Muscle layer of duodenum (tissue), 2 donors: ENCODE measurements around the gene GALNT8.

Source experiments
- H3K27ac ChIP-seq: one replicate; pipeline ENCODE4 v1.7.0; 2013; ENCODE audit warnings: mild to moderate bottlenecking, low read length
- H3K27me3 ChIP-seq: one replicate; pipeline ENCODE4 v1.7.0; 2013; ENCODE audit warnings: low read depth, mild to moderate bottlenecking, control low read depth, low read length
- H3K36me3 ChIP-seq, 2 donors: one replicate each; pipeline ENCODE4 v1.7.0; 2013; ENCODE audit warnings: low read length in 2 of 2, control low read depth in 1 of 2, mild to moderate bottlenecking in 1 of 2; ENCODE audit not compliant: insufficient read depth in 2 of 2, control insufficient read depth in 1 of 2
- H3K4me1 ChIP-seq, 2 donors: one replicate each; pipeline ENCODE4 v1.7.0; 2013; ENCODE audit warnings: low read length in 2 of 2, mild to moderate bottlenecking in 2 of 2, control low read depth in 1 of 2, moderate library complexity in 1 of 2; ENCODE audit not compliant: insufficient read depth in 2 of 2, control insufficient read depth in 1 of 2
- H3K4me3 ChIP-seq, 2 donors: one replicate each; pipeline ENCODE4 v1.7.0; 2013; ENCODE audit warnings: low read length in 2 of 2, low read depth in 1 of 2, mild to moderate bottlenecking in 1 of 2
- H3K9me3 ChIP-seq, 2 donors: one replicate each; pipeline ENCODE4 v1.7.0; 2013; ENCODE audit warnings: low read length in 2 of 2, control low read depth in 1 of 2, mild to moderate bottlenecking in 1 of 2; ENCODE audit not compliant: control insufficient read depth in 1 of 2
- donor health status: healthy.

The GALNT8 gene

DNA sequence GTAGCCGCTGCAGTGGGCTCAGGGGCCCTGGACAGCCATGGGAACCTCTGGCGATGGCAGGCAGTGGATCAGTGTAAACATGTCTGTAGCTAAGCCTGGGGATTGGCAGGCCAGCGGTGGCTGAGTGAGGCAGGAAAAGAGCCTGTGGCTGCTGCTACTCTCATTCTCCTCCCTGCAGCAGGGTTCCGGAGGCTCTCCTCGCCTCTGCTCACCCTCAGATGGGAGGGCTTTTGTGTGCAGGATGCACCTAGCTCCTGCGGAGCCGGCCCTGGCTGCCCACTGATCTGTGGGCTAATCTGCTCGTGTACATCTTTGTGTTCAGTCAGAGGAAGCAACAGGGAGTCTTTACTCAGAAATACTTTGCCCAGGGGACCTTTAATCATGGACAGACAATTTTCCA, 59.5 kb downstream of the GALNT8 start:
- H3K27me3 ChIP-seq = no peaks in the 10 kb centered on the region
- H3K9me3 ChIP-seq = peaks cover 3 to 5% of the 10 kb centered on the region in 2 donors
- no peaks in the 10 kb centered on the region for H3K36me3 ChIP-seq
- no peaks in the 10 kb centered on the region for H3K4me1 ChIP-seq
- H3K4me3 ChIP-seq = no peak overlapping the region
- H3K27ac ChIP-seq = no peak overlapping the region

GRCh38 chr12:4780641-4781611, 60.7 kb downstream of the GALNT8 start:
- no peaks in the 10 kb centered on the region for H3K36me3 ChIP-seq
- H3K27me3 ChIP-seq = no peaks in the 10 kb centered on the region
- peaks cover 3 to 5% of the 10 kb centered on the region in 2 donors for H3K9me3 ChIP-seq
- no peak overlapping the region for H3K4me3 ChIP-seq
- H3K4me1 ChIP-seq = no peaks in the 10 kb centered on the region
- no peak overlapping the region for H3K27ac ChIP-seq

DNA sequence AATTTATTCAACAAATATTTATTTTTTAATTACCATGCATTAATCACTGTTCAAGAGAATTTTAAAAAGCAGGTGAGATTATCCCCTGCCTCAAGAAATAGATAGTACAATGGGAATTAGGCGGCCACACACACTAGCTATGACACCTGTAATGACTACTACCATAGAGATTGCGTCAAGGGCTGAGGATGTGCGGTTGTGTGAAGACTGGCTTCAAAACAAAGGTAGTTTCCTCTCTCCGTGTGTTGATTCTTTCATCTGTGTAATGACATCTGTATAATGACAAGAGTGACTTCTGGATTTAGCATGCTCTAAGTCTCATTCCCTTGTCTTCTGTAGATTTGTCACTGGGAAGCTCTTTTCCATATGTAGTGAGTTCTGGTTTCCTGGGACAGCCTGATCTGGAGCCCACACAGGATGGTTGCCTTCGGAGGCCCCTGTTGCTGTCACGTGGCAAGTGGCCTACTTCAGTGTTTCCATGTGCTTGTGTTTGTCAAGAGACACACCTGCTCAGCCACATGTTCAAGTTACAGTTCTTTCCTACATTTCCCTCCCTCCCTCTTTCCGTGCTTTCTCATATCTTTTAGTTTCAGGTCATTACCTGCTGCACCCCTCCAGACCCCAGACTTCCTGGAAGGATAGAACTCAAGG, 64.3 kb downstream of the GALNT8 start:
- Histone ChIP-seq H3K4me3 (no peak overlapping the region), H3K36me3 (no peaks in the 10 kb centered on the region), H3K27me3 (no peaks in the 10 kb centered on the region), H3K9me3 (peaks cover 3 to 5% of the 10 kb centered on the region in 2 donors), H3K27ac (no peak overlapping the region), H3K4me1 (no peaks in the 10 kb centered on the region)

- no peaks in the 10 kb centered on the region for H3K4me1 ChIP-seq
- H3K4me3 ChIP-seq = no peak overlapping the region
- no peaks in the 10 kb centered on the region for H3K36me3 ChIP-seq
- peaks cover 3 to 9% of the 10 kb centered on the region in 2 donors for H3K9me3 ChIP-seq
- no peaks in the 10 kb centered on the region for H3K27me3 ChIP-seq
- H3K27ac ChIP-seq = no peak overlapping the region
Observed at GRCh38 chr12:4786795-4787194, 66.6 kb downstream of the GALNT8 start.

GRCh38 chr12:4787965-4788364, 67.8 kb downstream of the GALNT8 start:
- H3K27me3 ChIP-seq = no peaks in the 10 kb centered on the region
- H3K9me3 ChIP-seq = peaks cover 3 to 10% of the 10 kb centered on the region in 2 donors
- H3K4me1 ChIP-seq = no peaks in the 10 kb centered on the region

GRCh38 chr12:4789776-4790175, 69.6 kb downstream of the GALNT8 start:
- Histone ChIP-seq H3K27me3 (no peaks in the 10 kb centered on the region), H3K27ac (no peak overlapping the region), H3K4me1 (no peaks in the 10 kb centered on the region), H3K9me3 (peaks cover 0 to 5% of the 10 kb centered on the region in 2 donors), H3K36me3 (no peaks in the 10 kb centered on the region), H3K4me3 (no peak overlapping the region)

More at GRCh38 chr12:4787965-4788364, 67.8 kb downstream of the GALNT8 start:
- Histone ChIP-seq H3K27ac (no peak overlapping the region), H3K4me3 (no peak overlapping the region), H3K36me3 (no peaks in the 10 kb centered on the region)

DNA sequence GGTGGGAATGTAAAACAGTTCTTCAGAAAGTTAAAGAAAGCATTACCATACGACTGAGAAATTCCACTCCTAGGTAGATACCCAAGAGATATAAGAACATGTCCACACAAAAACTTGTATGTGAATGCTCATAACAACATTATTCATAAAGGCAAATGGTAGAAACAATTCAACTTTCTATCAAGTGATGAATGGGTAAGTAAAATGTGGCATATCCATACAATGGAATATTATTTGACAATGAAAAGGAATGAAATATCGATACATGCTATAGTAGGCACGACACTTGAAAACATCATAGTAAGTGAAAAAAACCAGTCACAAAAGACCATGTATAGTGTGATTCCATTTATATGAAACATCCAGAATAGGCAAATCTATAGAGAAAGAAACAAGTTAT, 71.3 kb downstream of the GALNT8 start:
- no peak overlapping the region for H3K4me3 ChIP-seq
- peaks cover 0 to 5% of the 10 kb centered on the region in 2 donors for H3K9me3 ChIP-seq
- H3K36me3 ChIP-seq = no peaks in the 10 kb centered on the region
- H3K4me1 ChIP-seq = no peaks in the 10 kb centered on the region
- no peaks in the 10 kb centered on the region for H3K27me3 ChIP-seq
- no peak overlapping the region for H3K27ac ChIP-seq

GRCh38 chr12:4794491-4794890, 74.3 kb downstream of the GALNT8 start:
- H3K9me3 ChIP-seq = peaks cover 0 to 5% of the 10 kb centered on the region in 2 donors
- H3K36me3 ChIP-seq = no peaks in the 10 kb centered on the region
- H3K4me1 ChIP-seq = no peaks in the 10 kb centered on the region
- H3K4me3 ChIP-seq = no peak overlapping the region
- H3K27ac ChIP-seq = no peak overlapping the region
- no peaks in the 10 kb centered on the region for H3K27me3 ChIP-seq

GRCh38 chr12:4796216-4796615, 76.0 kb downstream of the GALNT8 start:
- H3K4me1 ChIP-seq = no peaks in the 10 kb centered on the region
- H3K27me3 ChIP-seq = no peaks in the 10 kb centered on the region
- H3K27ac ChIP-seq = no peak overlapping the region
- H3K36me3 ChIP-seq = no peaks in the 10 kb centered on the region
- H3K9me3 ChIP-seq = peaks cover 0 to 8% of the 10 kb centered on the region in 2 donors
- no peak overlapping the region for H3K4me3 ChIP-seq

DNA sequence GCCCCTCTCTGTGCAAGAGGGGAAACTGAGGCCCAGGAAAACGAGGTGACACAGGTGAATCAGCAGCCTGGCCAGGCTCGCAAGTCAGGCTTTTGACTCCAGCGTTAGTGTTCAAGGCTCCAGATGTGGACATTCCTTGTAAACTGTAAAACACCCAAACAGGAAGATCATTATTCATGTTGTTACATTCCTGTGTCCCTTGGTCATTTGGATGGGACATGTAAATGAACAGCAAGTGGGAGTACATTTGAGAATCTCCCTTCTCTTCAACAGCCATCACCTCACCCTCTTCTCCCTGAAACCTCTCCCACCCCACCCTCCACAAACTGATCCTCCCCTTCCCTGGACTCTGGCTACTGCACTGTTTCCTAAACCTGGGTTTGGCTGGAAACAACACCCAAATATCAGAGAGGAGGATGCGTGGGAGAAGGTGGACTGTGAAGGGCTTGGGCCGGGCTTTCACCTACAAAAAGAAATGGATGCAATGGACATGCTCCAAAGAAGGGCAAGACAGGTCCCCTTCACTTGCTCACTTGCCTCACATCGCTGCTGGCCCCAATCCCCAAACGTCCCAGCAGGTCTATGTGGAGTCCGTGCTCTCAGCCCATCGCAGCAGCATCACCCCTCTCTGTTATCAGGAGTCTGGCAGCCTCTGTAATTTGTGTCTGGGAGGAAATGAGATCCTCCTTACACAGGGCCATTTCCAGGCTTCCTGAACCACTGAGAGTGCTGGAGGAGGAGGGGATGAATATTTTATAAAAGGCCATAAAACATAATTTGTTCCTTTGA, 76.7 kb downstream of the GALNT8 start:
- H3K27me3 ChIP-seq = no peaks in the 10 kb centered on the region
- no peak overlapping the region for H3K4me3 ChIP-seq
- H3K36me3 ChIP-seq = no peaks in the 10 kb centered on the region
- H3K4me1 ChIP-seq = no peaks in the 10 kb centered on the region
- no peak overlapping the region for H3K27ac ChIP-seq
- H3K9me3 ChIP-seq = peaks cover 0 to 3% of the 10 kb centered on the region in 2 donors

GRCh38 chr12:4800555-4800954, 80.4 kb downstream of the GALNT8 start:
- Histone ChIP-seq H3K4me1 (no peaks in the 10 kb centered on the region), H3K9me3 (peaks cover 0 to 3% of the 10 kb centered on the region in 2 donors), H3K27me3 (no peaks in the 10 kb centered on the region), H3K4me3 (no peak overlapping the region), H3K27ac (no peak overlapping the region), H3K36me3 (no peaks in the 10 kb centered on the region)
